ENCODE measurements around the gene CISD3.

DNA sequence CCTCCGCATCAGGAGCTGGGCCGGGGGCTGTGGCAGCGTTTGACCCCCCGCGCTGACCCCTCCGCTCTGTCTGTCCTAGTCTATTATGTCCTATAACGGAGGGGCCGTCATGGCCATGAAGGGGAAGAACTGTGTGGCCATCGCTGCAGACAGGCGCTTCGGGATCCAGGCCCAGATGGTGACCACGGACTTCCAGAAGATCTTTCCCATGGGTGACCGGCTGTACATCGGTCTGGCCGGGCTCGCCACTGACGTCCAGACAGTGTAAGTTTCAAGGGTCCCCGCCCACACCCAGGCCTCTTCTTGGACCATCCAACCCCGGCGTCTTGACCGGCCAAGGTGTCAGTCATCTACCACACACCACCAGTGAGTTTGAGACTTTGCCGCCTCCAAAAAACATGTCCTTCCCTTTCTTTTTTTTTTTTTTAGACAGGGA lies 22.9 kb downstream of the CISD3 start:
- no peak for TF ChIP-seq CTCF (conservative IDR thresholded peaks at IDR 0.05; ENCODE audit: low read depth in 2 of 2)
- no peak for TF ChIP-seq NANOG (IDR thresholded peaks at IDR 0.05; ENCODE audit: borderline replicate concordance)
- no peak for TF ChIP-seq JUNB (IDR thresholded peaks at IDR 0.05; ENCODE audit: unreplicated experiment)
- no peak for TF ChIP-seq STAT1 (IDR thresholded peaks at IDR 0.05; ENCODE audit: unreplicated experiment)
- no peak for TF ChIP-seq POLR2AphosphoS5 (IDR thresholded peaks at IDR 0.05; ENCODE audit: low read depth)
- TF ChIP-seq EZH2 (IDR thresholded peaks at IDR 0.05; ENCODE audit: low read depth, unreplicated experiment), result no peak
- no peak for TF ChIP-seq ZNF331 (CRISPR knock-in tag; IDR thresholded peaks at IDR 0.05; ENCODE audit: low read depth)
- TF ChIP-seq CREB1 (CRISPR knock-in tag; IDR thresholded peaks at IDR 0.05; ENCODE audit: low read depth), result no peak
